ENCODE data around the gene SORCS2.

SORCS2 gene

DNA sequence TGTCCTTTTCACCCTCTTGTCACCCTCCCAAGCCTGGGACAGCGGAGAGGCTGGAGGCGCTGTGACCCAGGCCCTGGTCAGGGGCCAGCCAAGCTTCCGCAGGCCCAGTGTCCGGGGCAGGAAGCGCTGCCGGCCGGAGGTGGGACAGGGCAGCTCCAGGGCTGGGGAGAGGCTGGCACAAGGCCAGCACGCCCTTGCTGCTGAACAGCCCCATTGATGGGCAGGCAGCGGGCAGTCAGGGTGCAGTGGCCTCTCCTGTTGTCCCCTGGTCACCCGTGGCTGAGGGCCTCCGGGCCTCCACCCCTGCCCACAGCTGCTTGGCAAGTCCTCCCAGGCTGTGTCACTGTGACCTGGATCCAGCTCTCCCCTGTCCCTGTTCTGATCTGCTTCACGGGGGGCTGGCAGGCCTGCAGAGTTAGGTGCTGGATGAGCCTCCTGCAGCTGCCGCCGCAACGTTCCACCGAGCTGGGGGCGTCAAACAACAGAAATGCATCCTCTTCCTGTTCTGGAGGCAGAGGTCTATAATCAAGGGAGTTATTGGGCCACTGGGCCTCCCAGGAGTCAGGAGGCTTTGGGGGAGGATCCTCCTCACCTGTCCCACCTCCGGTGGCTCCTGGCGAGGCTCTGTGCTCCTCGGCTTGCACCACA, 134.5 kb downstream of the SORCS2 start:
- no peak for DNase-seq (ENCODE audit: low read depth)

DNA sequence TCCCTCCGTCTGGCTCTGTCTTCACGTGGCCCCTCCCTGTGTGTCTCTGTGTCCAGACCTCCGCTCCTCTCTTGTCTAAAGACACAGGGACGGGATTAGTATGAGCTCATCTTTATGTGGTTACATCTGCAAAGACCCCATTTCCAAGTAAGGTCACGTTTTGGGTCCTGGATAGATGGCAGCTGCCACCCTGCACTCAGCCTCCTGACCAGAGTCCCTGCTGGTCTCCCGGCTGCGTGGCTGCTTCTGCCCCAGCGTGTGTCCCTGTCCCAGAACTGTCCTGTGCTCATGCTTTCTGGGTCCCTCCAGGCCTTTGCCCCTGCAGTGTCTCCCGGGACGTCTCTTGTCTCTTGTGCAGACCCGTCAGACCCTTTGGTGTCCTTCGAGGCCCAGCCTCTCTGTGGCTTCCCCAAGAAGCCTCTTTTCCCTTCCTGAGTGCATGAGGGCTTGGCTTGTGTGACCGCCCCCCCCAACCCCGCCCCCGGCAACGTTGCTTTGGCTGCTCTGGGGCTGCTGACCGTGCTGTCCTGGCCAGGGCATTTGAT, 135.1 kb downstream of the SORCS2 start:
- DNase-seq (ENCODE audit: low read depth) = no peak

- no peak for DNase-seq (ENCODE audit: low read depth)
These were observed 136.0 kb downstream of the SORCS2 start for GRCh38 chr4:7328162-7328912.

- DNase-seq (ENCODE audit: low read depth) = peak; percentile 73
These were observed 136.7 kb downstream of the SORCS2 start for GRCh38 chr4:7328913-7329638.

GRCh38 chr4:7330031-7330596, 137.8 kb downstream of the SORCS2 start:
- DNase-seq (ENCODE audit: low read depth) = no peak

GRCh38 chr4:7330811-7331681, 138.7 kb downstream of the SORCS2 start:
- DNase-seq (ENCODE audit: low read depth) = no peak

- DNase-seq (ENCODE audit: low read depth) = no peak
These were observed 139.3 kb downstream of the SORCS2 start for GRCh38 chr4:7331682-7332000.

GRCh38 chr4:7332216-7333023, 140.1 kb downstream of the SORCS2 start:
- no peak for DNase-seq (ENCODE audit: low read depth)

- no peak for DNase-seq (ENCODE audit: low read depth)
These were observed 140.9 kb downstream of the SORCS2 start for GRCh38 chr4:7333024-7333780.

GRCh38 chr4:7333801-7334421, 141.6 kb downstream of the SORCS2 start:
- no peak for DNase-seq (ENCODE audit: low read depth)

- DNase-seq (ENCODE audit: low read depth) = no peak
These were observed 142.4 kb downstream of the SORCS2 start for GRCh38 chr4:7334521-7335275.

DNA sequence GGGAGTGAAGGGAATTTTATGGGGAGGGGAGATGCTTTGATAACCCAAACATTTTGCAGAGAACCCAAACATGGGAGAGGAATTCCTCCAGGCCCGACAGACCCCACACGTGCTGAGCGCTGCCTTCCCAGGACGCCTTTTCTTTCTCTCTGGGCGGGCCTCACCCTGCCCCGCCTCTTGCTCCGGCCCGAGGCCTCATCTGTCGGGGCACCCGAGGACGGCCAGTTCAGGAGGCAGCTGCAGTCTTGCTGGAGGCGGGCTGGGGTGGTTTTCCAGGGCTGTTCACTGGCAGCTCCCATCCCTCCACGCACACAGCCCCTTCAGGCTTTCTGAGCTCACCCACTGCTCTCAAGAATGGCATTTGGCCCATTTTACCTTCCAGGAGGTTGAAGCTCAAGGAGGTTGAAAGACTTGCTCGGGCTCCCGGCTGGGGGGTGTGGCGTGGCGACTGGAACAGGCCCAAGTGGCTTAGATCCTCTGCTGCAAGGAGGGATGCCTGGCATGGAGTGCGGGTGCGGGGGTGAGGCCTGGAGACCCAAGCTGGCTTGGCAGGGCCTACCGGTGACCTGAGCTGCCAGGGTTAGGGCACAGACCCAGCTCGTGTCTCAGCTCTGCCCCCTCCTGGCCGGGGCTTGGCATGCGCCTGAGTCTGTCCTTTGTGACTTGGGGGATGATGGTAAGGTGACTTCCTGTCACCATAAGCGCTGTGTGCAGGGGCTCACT, 143.2 kb downstream of the SORCS2 start:
- DNase-seq (ENCODE audit: low read depth) = no peak

- no peak for DNase-seq (ENCODE audit: low read depth)
These were observed 143.8 kb downstream of the SORCS2 start for GRCh38 chr4:7336067-7336569.

GRCh38 chr4:7336732-7337131, 144.4 kb downstream of the SORCS2 start:
- DNase-seq (ENCODE audit: low read depth) = no peak

DNA sequence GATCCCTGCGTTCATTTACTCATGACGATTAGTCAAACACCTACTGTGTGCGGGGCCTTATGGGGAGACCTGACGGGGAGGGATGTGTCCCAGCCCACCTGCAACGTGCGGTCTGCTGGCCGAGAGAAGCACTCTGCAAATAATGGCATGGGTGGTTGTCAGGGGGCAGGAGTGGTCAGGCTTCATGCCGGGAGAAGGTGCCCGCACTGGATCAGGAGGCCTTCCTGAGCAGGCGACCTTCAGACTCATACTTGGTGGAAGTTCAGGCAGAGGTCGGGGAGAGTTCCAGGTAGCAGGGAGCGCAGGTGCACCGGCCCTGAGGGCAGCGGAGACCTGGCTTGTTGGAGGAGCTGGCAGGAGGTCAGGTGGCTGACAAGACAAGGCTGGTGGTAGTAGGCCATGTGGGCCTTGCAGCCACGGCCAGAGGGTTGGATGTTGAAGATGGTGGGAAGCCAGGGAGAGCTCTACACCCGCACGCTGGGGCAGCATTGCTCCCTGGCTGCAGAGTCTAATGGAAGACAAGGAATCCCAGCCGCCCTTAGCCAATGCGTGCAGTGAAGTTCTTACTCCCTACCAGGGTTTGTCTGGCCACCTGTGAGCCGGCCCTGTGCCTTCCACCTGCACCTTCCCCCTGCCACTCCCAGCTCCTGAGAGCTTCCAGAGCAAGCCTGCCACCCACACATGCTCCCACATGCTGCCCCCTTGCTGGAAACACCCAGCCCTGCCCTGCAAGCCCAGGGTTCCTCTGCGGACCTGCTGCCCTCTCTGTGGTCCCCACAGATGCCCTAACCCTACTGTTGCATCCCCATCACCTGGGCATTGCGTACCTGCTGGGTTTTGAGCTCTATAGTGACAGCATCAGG, 145.1 kb downstream of the SORCS2 start:
- DNase-seq (ENCODE audit: low read depth) = no peak

GRCh38 chr4:7338059-7338452, 145.7 kb downstream of the SORCS2 start:
- no peak for DNase-seq (ENCODE audit: low read depth)

Data from GM04504 (cell line).